NCI-H146 (cell line): ENCODE measurements around the gene MYO9A.

Experiments used
- DNase-seq: peaks from one replicate; lab custom pipeline; 2025; lab: John Stamatoyannopoulos, UW

MYO9A gene

GRCh38 chr15:71957026-71957425 lies 160.9 kb downstream of the MYO9A start:
- no peak for DNase-seq

GRCh38 chr15:71951134-71951533 lies 166.8 kb downstream of the MYO9A start:
- no peak for DNase-seq

DNA sequence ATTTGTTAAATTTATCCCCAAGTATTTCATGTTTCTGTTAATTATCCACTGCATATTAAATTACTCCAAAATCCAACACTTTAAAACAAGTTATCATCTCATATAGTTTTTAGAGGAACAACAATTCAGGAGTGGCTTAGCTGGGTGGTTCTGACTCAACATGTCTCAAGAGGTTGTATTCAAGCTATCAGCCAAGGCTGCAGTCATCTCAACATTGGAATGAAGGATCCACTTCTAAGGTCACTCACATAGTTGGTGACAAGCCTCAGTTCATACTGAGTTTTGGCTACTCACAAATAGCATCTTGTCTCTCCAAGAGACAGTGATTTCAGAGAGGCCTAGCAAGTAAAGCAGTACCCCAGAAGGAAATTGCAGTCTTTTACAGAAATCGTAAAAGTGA lies 172.9 kb downstream of the MYO9A start:
- DNase-seq = no peak

GRCh38 chr15:71943806-71944205 lies 174.1 kb downstream of the MYO9A start:
- no peak for DNase-seq

DNA sequence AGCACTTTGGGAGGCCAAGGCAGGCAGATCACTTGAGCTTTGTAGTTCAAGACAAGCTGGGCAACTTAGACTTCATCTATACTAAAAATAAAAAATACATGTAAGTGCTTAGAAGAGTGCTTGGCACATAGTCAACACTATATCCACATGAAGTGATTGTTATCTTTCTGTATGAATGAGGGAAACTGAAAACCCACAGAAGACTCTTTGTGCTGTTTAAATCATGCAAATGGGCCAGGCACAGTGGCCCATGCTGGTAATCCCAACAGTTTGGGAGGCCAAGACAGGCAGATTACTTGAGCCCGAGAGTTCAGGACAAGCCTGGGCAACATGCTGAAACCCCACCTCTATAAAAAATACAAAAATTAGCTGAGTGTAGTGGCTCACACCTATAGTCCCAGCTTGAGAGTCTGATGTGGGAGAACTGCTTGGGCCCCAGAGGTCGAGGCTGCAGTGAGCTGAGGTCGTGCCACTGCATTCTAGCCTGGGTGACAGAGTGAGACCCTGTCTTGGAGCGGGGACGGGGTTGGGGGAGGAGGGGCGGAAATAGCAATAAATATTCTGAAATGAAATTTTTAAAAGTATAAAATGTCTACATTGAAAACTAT lies 177.9 kb downstream of the MYO9A start:
- DNase-seq = no peak

- no peak for DNase-seq
These were observed 180.2 kb downstream of the MYO9A start for GRCh38 chr15:71937650-71938311.

GRCh38 chr15:71934446-71934845 lies 183.5 kb downstream of the MYO9A start:
- DNase-seq = no peak

DNA sequence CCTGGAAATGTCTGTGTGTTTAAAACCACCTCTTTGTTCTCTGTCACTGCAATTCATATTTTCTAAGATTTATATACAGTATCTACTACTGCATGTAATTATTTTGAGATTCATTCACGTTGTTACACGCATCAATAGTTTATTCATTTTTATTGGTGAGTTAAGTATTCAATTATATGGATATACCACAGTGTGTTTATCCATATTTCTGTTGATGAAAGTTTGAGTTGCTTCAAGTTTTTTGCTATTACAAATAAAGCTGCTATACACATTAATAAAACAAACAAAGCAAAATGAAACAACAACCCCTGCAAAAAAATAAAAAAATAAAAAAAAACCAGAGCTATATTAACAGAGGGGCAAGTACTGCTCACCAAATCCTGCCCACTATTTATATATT lies 185.3 kb downstream of the MYO9A start:
- no peak for DNase-seq

GRCh38 chr15:71931261-71931660 lies 186.7 kb downstream of the MYO9A start:
- no peak for DNase-seq

DNA sequence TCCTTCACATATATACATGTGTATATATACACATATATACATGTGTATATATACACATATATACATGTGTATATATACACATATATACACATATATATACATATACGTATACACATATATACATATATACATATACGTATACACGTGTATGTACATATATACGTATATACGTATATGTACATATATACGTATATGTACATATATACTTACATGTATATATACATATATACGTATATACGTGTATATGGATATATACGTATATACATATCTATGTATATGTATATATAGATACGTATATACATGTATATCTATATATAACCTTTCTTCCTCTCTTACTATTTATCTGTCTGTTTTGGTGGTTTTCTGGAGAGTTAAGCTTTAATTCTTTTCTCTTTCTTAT lies 192.8 kb downstream of the MYO9A start:
- no peak for DNase-seq

DNA sequence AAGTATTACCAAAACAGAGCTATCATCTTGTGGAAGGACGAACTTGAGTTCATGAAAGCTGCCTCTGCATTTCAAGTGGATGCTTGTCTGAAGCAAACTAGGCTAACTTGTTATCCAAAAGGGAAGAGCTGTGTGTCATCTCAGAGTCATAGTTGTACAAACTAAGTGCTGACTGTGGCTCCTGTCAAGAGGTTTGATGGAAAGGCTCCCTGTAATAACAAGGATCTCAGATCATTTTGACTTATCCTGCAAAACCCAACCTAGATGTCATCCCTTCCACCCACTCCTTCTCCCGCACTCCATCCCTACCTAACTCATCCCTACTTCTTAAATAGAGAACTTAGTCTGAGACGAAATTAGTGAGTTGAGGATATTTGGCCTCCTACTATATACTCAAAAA lies 196.8 kb downstream of the MYO9A start:
- DNase-seq = no peak

DNA sequence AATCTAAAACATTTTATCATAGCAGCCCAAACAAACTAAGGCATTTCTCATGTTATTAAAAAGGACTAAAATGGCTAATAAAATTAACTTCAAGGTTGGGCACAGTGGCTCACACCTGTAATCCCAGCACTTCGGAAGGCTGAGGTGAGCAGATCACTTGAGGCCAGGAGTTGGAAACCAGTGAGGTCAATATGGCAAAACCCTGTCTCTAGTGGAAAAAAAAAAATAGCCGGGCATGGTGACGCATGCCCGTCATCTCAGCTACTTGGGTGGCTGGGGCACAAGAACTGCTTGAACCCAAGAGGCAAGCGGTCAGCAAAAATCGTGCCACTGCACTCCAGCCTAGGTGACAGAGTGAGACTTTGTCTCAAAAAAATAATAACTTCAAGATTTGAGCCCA lies 197.4 kb downstream of the MYO9A start:
- DNase-seq = no peak

DNA sequence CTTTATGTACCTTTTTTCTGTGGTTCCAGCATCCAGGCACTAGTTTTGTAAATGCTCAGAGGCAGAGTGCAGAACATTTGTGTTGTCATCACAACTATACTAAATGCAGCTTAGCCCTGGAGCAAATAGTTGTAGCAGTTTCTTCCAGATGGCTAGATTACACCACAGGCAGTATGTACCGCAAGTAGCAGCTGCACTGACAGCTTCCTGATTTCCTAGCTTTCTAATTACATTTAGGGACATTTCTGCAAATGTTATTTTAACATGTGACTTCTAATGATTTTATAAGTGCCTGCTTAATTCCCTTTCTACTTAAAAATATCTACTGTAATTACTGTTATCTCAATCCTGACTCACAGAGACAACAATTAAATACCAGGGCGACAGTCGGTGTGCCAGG lies 201.1 kb downstream of the MYO9A start:
- peak; percentile 17 for DNase-seq

GRCh38 chr15:71914092-71914491 lies 203.9 kb downstream of the MYO9A start:
- DNase-seq = no peak

- no peak for DNase-seq
These were observed 218.3 kb downstream of the MYO9A start for GRCh38 chr15:71899674-71900073.

DNA sequence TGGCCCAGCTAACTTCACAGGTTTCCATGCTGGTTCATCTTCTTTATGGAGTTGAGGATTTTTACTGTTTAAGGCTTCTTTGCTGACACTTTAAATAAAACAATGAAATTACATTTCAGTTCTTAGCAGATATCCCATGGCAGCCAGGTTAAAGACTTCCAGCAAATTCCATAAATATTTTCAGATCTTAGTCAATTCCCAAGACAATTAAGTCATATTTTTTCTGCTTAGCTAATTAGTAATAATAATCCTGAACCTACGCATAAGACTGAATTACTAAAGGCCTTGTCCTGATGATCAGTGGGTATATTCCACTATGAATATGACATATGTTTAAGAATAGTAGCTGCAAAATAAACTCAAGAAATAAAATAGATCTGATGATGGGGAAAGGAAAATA lies 224.3 kb downstream of the MYO9A start:
- no peak for DNase-seq

- DNase-seq = no peak
These were observed 225.6 kb downstream of the MYO9A start for GRCh38 chr15:71892335-71892734.

GRCh38 chr15:71891026-71891425 lies 226.9 kb downstream of the MYO9A start:
- DNase-seq = no peak

DNA sequence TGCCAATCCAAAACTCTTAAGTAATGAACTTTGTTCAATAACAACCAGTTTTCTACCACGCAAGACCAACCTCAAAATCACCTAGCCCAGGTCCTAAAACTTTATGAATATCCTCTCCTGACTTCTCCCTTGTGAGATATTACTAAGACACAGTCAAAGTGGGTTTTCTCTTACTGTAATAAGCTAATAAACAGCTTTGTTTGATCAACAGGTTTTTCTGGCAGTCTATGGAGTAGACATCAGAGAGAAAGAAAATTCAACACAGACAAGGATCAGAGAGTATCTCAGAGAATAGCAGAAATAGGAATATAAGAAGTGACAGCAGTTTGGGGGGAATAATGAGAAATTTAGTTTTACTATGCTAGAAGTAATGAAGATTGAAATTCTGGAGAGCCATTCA lies 228.0 kb downstream of the MYO9A start:
- DNase-seq = no peak

DNA sequence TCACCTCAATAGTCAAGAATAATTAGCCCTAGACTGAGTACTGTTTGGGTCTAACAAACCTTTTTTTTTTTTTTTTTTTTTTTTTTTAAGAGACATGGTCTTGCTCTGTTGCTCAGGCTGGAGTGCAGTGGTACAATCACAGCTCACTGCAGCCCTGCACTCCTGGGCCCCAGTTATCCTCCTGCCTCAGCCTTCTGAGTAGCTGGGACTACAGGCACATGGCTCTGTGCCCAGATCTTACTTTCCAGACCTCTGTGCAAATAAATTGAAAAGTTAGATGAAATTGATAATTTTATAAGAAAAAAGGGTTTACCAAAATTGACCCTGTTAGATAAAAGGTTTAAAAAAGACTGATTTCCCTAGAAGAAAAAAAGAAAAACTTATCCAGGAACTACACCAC lies 228.6 kb downstream of the MYO9A start:
- no peak for DNase-seq

DNA sequence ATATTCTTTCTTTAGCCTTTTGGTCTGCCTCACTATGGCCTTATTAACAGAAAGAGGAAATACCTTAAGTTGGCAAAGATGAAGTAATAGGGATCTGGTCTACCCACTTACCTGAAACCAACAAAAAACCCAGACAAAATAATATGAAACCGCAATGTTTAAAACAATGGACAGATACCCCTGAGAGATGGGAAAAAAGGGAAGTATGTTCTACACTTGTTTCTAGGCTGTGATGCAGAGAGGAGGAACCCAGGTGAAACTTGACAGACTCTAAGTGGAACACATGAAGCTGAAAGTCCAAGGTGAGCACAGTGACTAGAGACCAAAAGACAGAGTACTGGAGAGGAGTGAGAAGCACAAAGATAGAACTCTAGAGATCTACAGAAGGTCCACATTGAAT lies 229.2 kb downstream of the MYO9A start:
- DNase-seq = no peak

DNA sequence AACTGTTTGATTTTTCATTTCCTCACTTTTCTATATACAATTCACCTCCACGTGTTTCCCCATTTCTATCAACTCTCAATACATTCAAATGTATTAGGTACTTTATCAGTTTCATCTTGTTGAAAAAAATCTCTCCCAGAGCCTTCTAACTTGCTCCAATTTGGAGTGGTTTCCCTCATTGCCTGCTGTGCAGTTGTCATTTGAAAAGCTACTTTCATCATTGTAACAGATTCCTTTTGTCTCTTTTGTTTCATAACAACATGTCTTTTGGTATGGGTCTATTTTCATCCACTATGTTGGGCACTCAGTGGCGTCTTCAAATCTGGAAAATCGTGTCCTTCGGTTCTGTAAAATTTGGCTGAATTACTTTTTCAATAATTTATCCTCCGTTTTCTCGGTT lies 232.6 kb downstream of the MYO9A start:
- no peak for DNase-seq

- no peak for DNase-seq
These were observed 234.5 kb downstream of the MYO9A start for GRCh38 chr15:71883447-71883846.

- DNase-seq = no peak
These were observed 237.7 kb downstream of the MYO9A start for GRCh38 chr15:71880276-71880675.
